Measurements from ENCODE around the gene ZNF503.

- no peak for TF ChIP-seq CTCF (IDR thresholded peaks at IDR 0.05)
- no peak for TF ChIP-seq POLR2A (IDR thresholded peaks at IDR 0.05)
Observed at GRCh38 chr10:75428434-75429158, 27.0 kb upstream of the ZNF503 start.

Data from uterus (tissue), 2 donors.